Thyroid gland (tissue), 4 donors: ENCODE measurements around the gene MTF1. TPM values are rescaled to one million over a fixed set of nuclear protein-coding genes. Genes with fewer than 3 reads are reported as not detected.

ENCODE experiments used
- small RNA-seq: library from RNA; depleted of rRNA; stranded (forward); fragments of <200 nt; gene quantifications from one replicate; pipeline ENCODE3, GENCODE V24; 2016
- total RNA-seq, 4 donors: library from RNA; depleted of rRNA; stranded (reverse); fragments of >200 nt; gene quantifications; one replicate each; pipeline ENCODE4 v1.2.3, GENCODE V29; 2016

MTF1 gene
- total RNA-seq, 4 donors from 2014 or later, result 4.0 to 6.9 (median 5.7) TPM

Small RNA genes within 50 kb of the gene (small RNA-seq; reads per million reads assigned to genes)
- gene RF00092, result not detected
- not detected for gene RNU6-584P

Other genes with a start within 250 kb of the MTF1 start
- under 1 TPM in 1 of 4 donors, not detected in 3; 0.44 TPM for gene RSPO1, start 224.7 kb downstream of the MTF1 start, total RNA-seq
- gene CDCA8, start 167.1 kb downstream of the MTF1 start, total RNA-seq, result 1 to 10 TPM in 2 of 4 donors, under 1 TPM in 2; 0.33 to 1.2 (median 0.81) TPM
- gene EPHA10, start 94.5 kb downstream of the MTF1 start, total RNA-seq, result under 1 TPM in 3 of 4 donors, not detected in 1; 0.11 to 0.54 (median 0.54) TPM
- 1 to 10 TPM; 2.6 to 4.3 (median 3.5) TPM for gene MANEAL, start 65.7 kb downstream of the MTF1 start, total RNA-seq
- 100 to 1,000 TPM in 1 of 4 donors, 10 to 100 TPM in 3; 35.4 to 164 (median 69.9) TPM for gene C1orf122, start 51.8 kb downstream of the MTF1 start, total RNA-seq
- gene YRDC, start 51.4 kb downstream of the MTF1 start, total RNA-seq, result 10 to 100 TPM in 2 of 4 donors, 1 to 10 TPM in 2; 7.1 to 15.6 (median 10.9) TPM
- gene INPP5B, start 87.5 kb upstream of the MTF1 start, total RNA-seq, result 10 to 100 TPM; 24.7 to 42.5 (median 30.8) TPM
- 10 to 100 TPM; 42.1 to 77.0 (median 46.6) TPM for gene SF3A3, start 130.4 kb upstream of the MTF1 start, total RNA-seq
- gene FHL3, start 145.9 kb upstream of the MTF1 start, total RNA-seq, result 10 to 100 TPM in 2 of 4 donors, 1 to 10 TPM in 2; 7.5 to 13.8 (median 10.4) TPM
- 10 to 100 TPM; 36.1 to 43.9 (median 39.4) TPM for gene UTP11, start 153.1 kb upstream of the MTF1 start, total RNA-seq
- not detected for gene POU3F1, start 187.2 kb upstream of the MTF1 start, total RNA-seq